HG02571 (cell line): ENCODE data around the gene HCFC1.

Experiments
- ATAC-seq: cut with Tn5 transposase; IDR thresholded peaks from one replicate; pipeline ENCODE4 v1.9.1; 2021; ENCODE audit warnings: mild to moderate bottlenecking, moderate library complexity; ENCODE audit not compliant: unreplicated experiment

HCFC1 gene

DNA sequence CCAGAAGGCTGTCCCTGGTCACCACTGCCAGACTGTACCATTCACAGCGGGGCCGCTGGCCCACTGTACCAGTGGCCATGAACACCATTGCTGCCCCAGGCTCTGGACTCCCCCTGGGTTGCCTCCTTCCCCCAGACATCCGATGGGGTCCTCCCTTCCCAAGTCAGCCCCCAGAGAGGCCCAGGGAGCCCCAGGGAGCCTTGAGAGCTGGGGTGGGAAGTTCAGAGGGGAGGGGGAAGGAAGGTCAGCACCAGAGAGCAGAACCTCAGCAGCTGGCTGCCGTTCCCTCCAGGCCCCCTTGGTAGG, 45.1 kb downstream of the HCFC1 start:
- no peak for ATAC-seq

DNA sequence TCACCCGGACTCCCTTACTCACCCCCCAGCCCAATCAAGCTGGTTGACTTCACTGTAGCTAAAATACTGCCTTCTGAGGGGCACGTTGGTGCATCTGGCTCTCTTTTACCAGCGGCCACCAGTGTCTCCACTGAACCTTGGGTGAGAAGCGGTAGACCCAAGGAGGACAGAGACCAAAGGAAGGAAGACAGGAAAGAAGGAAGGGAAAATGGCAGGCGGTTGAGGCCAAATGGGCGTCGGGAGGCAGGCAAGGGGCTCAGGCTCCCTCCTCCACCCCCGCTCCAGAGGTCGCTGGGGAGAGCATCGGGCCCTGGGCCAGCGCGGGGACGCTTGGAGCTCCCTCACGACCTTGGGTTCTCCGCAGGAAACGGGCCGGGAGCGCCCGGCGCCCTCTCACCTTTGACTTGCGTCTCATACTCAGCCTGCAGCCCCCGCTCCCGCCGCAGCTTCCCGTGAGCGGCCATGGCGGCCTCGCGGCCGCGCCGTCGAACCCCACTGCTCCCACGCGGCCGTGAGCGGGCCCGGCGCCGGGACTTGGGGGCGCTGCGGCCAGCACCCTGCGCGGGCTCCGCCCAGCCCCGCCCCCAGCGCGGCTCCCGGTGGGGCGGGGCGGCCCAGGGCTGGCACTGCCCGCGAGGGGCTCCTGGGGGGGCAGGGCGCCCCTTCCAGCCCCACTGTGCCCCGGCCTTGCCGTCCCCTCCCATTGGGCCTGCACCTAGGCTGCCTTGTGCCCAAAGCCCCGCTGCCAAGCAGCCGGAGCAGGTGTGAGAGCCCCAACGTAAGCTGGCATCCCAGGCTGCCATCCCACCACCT, 45.7 kb downstream of the HCFC1 start, which contains the start of gene ARHGAP4:
Gene ARHGAP4 (minus strand): TSS at position 526 of the 813 bp plus-strand sequence. CDS start 62 bp downstream, at position 464.
- ATAC-seq = no peak

DNA sequence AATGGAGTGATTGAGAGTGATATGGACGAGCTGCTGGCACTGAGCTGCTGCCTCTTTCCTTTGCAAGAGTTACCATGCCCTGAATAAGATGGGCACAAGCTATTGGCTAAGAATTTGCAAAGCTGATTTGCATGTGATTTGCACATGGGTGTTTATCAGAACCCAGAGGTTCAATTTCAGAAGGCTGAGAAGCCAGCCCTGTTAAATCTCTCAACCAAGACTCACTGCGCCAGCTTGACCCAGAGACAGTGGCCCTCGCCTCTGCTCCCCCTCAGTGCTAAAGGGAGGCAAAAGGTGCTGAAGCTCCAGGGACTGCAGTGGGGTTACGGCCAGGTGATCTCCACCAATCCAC, 46.3 kb downstream of the HCFC1 start:
- ATAC-seq = no peak

DNA sequence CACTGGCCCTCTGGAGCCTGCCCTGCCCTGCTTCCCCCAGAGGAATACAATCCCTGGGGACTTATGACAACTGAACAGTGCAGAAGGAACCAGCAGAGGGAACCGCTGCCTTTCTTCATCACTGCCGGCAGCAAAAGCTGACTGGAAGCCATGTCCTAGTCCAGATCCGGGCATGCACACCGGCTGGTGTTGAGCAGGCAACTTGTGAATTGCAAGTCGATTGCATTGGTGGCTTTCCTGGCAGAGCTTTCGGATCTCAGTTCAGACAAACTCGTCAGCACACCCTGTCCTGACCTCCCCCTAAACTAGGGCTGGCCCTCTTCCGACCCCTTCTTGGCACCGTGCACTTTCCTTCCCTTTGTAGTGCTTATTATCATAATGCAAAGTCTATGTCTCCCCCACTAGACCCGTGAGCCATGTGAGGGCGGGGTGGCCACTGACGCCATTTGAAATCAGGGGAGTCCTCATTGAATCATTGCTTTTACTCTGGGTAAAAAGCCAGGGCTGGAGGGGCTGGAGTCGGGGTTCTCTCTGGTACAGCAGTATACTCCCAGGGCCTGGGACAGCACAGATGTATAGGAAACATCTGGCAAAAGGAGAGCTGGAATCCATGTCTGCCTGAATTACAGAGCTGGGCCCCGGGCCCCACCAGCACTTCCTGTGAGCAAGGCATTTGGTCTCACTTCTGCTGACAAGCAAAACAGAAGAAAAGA, 47.3 kb downstream of the HCFC1 start:
- ATAC-seq = no peak

DNA sequence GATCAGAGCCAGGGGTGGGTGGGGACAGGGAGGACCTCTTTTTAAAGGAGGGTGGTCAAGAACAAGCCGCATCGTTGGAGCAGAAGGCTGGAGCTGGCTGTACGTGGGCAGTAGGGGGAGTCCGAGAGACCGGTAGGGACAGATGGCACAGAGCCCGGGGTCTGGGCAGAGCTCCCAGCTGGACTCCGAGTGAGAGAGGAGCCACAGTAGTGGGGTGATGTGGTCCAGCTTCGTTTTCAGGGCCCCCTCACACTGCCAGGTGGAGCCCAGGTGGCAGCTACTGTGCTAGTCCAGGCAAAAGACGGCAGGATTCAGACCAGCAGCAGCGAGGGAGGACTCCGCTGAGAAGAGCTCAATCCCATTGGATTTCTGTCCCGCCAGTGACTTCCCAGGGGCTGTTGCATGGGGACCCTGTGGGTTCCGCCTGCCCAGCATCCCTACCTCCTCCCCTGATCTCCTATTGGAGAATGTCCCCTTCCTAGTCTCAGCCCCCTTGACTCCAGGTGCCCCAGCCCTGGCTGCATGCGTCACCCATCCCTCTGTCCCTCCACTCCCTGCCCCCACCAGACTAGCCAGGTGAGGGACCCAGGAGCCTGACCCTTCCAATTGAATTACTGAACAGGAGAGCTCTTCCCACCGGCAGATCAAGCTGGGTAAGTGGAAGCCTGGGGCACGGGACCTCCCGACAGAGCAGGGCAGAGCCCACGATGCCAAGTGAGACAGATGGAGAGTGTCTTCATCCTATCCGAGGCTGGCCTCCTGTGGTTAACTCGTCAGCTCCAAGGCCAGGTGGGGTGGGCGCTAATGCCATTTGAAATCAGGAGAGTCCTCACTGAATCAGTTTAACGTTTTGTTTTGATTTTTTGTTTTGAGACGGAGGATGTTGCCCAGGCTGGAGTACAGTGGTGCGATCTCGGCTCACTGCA, 48.4 kb downstream of the HCFC1 start:
- no peak for ATAC-seq

DNA sequence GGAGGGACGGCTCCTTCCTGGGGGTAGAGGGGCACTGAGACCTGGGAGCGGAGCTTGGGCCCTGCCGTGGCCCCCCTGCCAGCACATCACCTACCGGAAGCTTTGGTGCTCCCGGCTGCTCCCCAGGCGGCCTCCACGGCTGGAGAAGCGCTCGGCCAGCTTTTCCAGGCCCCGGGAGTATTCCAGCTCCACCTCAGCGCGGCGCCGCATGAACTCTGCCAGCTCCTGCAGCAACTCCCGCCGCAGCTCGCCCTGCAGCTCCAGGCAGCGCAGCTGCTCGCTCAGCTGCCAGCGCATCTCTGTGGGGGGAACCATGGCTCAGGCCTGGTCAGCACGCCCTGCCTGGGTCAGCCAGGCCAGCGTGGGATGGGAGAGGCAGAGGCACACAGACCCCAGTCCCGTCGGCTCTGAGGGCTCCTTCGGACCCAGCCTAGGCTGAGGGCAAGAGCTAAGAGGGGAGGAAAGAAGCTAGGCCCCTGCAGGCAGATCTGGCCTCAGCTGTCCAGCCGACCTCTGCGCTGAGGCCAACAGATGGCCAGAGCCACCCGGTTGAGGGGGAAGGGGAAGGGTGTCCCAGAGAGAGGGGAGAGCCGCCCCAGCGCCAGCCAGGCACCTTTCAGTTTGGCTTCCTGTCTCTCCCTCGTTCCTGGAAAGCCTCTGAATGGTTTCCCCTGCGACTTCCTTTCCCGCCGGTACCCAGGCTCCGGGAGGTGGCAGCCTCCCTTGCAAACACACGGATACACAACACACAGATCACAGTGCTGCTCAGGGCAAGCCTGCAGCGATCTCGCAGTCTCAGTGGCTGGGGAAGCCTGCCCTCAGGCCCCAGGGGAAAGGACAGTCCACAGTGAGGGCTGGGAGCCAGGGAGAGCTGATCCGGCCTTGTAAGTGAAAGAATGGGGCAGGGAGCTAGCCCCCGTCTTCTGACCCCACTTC, 49.8 kb downstream of the HCFC1 start:
- ATAC-seq = no peak

DNA sequence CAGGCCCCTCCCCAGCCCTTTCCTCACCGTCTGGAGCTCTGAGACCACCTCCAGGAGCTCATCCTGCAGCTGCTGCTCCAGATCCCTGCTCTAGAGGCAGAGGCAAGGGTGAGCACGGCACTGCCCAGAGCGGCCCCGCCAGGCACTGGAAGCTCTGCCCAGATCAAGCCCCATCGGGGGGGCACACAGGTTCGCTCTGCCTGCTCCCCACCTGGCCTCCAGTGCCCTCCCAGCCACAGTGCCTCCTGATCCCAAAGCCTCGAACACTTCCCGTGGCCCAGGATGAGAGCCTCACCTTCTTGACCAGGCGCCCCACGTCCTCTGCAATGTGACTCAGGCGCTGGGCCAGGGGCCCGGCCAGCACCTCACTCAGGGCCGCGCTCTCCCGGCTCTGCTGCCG, 50.5 kb downstream of the HCFC1 start:
- no peak for ATAC-seq

DNA sequence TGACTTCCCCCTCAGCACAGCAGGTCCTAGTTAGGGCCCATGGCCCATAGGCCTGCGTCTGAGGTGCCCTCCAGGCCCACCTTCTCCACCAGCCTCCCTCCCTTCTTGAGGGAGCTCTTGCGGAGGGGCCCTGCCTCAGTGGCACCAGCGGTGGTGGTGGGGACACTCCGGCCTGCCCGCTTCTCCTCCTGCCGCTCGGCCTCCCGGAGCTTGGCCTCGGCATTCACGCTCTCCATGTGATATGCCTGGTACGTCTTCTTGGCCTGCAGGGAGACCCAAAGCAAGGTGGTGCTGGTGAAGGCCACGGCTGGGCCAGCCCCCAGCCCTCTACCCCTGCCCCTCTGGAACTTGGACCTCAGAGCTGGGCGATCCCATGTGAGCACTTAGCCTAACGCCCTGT, 51.1 kb downstream of the HCFC1 start:
- ATAC-seq = no peak

DNA sequence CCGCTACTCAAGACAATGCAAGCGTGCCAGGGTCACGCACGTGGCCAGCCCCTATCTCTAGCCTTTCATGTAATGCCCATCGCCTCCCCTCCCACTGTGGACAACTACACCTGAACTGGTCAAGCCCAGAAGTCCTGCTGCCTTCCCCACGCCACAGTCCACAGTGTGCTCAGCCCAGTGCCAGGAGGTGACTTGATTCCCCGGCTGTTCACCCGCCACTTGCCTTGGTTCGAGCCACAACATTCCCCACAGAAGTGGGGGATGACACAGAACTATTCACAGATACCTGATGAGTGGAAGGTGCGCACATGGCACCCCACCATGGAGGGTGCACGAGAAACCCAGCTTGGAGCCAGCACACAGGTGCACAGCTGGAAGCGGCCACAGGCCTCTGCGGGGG, 52.3 kb downstream of the HCFC1 start:
- no peak for ATAC-seq

DNA sequence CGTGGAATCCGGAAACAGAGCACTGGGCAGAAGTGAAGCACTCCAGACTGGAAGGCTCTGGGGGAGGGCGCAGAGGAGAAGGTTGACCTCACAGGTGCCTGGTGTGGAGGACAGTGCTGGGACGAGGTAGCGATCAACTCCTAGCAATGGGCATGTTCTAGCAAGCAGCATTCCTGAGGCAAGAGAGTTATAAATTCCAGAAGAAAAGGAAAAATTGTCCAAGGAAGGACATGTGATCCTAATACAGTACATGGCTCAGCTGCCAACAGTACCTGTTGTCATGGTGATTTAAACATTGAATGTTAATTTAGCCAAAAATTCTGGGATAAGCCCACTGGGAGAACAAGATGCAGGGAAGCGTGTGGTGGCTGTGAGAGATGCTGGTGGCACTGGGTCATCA, 53.7 kb downstream of the HCFC1 start:
- ATAC-seq = no peak

DNA sequence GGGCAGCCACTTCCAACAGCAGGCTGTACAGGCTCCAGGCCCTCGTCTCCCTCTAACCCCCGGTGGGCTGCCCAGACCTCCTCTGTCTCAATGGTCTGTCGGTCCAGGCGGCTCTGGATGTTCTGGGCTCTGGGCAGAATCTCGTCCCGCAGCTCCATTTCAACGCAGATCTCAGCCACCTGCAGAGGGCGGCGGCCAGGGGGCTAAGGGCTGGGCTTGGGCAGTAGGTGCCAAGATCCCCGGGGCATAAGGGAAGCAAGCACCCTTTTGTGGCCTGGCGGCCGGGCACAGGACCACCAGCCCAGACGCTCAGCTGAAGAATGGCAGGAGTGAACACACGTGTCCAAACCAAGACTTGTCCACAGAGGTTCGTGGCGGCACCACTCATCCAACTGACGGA, 57.9 kb downstream of the HCFC1 start:
- no peak for ATAC-seq

DNA sequence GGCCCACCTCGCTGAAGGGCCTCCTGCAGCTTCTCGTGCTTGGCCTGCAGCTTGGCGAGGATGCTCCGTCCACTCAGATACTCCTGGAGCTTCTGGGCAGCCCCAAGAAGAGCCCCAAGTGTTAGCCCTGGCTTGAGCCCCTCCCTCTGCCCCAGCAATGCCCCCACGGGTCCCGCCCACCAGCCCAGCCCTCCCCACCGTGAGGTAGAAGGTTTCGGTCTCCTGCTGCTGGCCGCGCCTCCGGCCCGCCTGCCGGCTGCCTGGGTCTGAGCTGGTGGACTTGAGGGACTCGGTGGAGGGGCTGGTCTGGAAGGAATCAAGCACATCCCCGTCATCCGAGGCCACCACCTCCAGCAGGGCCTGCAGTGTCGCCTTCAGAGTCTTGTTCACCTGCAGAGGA, 58.4 kb downstream of the HCFC1 start:
- no peak for ATAC-seq

DNA sequence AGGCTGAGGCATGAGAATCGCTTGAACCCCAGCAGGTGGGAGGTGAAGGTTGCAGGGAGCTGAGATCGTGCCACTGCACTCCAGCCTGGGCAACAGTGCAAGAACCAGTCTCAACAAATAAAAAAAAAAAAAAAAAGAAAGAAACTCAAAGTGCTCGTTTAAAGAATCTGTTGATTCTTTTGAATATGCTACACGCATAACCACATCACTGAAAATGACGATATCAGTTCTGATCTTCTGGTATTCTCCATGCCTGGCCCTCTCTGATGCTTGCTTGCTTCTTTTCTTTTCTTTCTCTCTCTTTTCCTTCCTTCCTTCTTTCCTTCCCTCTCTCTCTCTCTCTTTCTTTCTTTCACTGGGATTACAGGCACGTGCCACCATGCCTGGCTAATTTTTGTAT, 59.8 kb downstream of the HCFC1 start:
- no peak for ATAC-seq

DNA sequence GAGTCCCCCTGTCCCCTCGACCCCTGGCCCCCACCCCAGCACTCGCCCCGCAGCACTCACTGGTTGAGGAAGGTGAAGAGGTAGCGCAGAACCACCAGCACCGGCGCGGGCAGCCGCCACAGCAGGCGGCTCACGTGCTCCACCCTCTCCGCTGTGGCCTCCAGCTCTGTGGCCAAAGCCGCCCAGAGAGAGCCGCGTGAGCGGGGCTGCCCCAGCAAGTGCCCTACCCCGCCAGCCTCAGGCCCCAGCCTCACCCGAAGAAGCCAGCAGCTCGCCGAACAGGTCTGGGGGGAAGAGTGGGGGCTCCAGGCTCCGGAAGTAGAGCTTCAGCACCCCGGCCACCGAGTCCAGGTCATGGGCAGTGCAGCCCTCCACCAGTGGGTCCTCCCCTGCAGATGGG, 61.2 kb downstream of the HCFC1 start:
- no peak for ATAC-seq

DNA sequence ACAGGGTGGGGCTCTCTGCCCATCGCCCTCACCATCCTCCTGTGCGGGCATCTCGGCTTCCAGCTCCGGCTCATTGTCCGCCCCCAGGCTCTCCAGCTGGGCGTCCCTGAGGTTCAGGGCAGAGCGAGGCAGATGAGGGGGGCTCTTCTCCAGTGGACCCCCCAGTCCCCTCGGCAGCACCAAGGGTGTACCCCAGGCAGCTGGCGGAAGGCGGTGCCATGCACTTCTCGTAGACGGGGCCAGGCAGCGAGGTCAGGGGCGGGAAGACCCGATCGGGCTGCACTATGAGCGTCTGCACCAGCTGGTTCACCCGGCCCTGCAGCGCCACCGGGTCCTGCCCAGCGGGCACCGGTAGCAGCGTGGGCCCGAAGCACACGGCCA, 61.6 kb downstream of the HCFC1 start:
- no peak for ATAC-seq

DNA sequence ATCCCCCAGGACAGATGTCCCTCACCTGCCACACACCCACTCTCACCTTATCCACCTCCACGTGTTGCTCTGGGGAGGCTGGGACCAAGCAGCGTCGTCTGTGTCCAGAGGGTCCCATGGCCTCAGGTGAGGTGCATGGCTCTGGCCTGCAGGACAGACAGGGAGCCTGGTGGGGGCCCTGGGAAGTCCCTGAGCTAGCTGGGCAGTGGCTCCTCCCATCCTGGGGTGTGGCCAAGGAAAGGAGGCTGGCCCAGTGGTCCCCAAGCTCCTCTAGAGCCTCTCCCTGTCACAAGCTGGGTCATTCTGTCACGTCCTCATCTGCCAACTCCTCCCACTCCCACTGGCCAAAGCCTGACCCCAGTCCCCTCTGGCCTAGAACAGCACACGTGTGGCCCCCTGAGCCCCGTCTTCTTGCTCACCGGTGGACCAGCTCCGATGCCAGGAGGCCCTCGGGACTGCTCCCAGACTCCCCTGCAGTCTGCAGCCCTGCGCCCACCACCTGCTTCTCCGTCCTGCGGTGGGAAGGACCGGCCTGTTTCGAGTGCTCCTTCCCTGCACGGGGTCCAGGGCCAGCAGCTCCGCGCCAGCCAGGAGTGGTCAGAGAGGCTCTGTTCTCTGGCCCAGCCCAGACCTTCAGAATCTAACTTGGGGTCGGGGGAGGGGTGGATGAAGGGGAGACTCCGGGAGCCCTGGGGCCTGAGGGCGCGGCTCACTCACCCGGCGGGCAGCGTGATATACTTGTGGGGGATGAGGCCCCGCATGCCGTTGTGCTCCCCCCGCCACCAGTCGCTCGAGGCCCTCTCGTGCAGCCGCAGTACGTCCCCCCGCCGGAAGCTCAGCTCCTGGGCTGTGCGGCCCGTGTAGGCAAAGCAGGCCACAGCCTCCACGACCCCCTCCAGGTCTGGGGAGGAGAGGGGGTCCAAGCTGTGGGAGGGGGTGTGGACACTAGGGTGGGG, 62.3 kb downstream of the HCFC1 start:
- ATAC-seq = no peak

DNA sequence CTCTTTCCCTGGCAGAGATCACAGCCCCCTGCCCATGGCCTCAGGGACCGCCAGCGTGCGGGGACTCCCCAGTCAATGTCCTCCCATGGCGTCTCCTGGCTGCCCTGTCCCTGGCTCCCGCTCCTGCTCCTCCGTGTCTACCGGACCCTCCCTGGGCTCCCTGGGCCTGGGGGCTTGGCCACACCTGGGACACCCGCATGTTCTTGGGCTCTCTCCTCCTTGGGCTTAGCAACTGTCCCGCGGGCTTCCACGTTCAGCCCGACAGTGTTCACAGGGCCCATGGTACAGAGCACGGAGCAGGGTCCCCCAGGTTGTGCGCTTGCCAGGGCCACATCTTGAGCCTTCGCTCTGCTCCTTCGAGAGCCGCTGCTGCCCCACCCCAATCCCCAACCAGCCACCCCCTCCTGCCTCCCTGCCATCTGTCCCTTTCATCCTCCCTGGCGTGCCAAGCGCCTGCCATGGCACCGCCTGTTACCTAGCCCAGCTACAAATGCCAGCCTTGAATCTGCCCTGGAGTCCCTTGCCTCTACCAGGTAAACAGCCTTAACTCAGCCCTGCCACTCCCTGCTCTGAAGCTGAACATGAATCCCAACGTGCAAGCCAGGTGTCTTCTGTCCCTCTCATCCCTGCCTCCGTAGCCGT, 63.3 kb downstream of the HCFC1 start:
- no peak for ATAC-seq

DNA sequence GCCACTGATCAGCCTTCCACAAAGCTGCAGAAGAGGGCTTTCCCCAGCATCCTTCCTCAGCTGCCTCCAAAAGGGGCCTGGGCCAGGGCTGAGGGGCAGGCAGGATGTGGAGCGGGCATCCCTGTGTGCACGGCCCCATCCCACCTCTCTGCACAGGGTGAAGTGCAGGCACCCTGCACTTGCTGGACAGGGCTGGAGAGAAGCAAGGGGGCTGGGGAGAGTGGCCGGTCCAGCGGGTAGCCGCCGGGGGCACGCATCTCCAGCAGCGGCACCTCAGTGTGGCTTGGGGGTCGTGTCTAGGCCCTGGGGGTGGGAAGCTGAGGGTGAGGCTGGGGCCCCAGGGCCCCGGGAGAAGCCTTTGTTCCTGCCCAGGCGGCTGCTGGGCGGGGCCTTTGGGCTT, 64.2 kb downstream of the HCFC1 start:
- no peak for ATAC-seq
